ENCODE results near the gene PRAC2.

The PRAC2 gene

GRCh38 chr17:48722201-48722907 lies 631 bp upstream of the PRAC2 start, which contains the start of gene PRAC1:
TSS of gene PRAC1 (minus strand) at chr17:48722518. CDS start at chr17:48722392, 126 bp downstream.
- TF ChIP-seq REST (IDR thresholded peaks at IDR 0.05; ENCODE audit: insufficient read depth in 1 of 2, low read depth in 2 of 2, low read length in 2 of 2) (no peak), POLR2AphosphoS5 (IDR thresholded peaks at IDR 0.05; ENCODE audit: low read depth, low read length) (no peak), FOXP2 (optimal IDR thresholded peaks at IDR 0.05; ENCODE audit: borderline replicate concordance, extremely low read depth, extremely low read length, insufficient read depth) (no peak), TAF1 (IDR thresholded peaks at IDR 0.05; ENCODE audit: borderline replicate concordance, insufficient read depth, low read length) (no peak), SIN3A (IDR thresholded peaks at IDR 0.05; ENCODE audit: borderline replicate concordance, insufficient read depth, low read length) (no peak)

- TF ChIP-seq REST (IDR thresholded peaks at IDR 0.05; ENCODE audit: insufficient read depth in 1 of 2, low read depth in 2 of 2, low read length in 2 of 2) (no peak), FOXP2 (optimal IDR thresholded peaks at IDR 0.05; ENCODE audit: borderline replicate concordance, extremely low read depth, extremely low read length, insufficient read depth) (no peak), SIN3A (IDR thresholded peaks at IDR 0.05; ENCODE audit: borderline replicate concordance, insufficient read depth, low read length) (no peak)
Observed at GRCh38 chr17:48723423-48724250, 652 bp downstream of the PRAC2 start.

GRCh38 chr17:48724251-48725003 lies 1.4 kb downstream of the PRAC2 start:
- TF ChIP-seq REST (IDR thresholded peaks at IDR 0.05; ENCODE audit: insufficient read depth in 1 of 2, low read depth in 2 of 2, low read length in 2 of 2) = no peak
- TF ChIP-seq SIN3A (IDR thresholded peaks at IDR 0.05; ENCODE audit: borderline replicate concordance, insufficient read depth, low read length) = no peak
- no peak for TF ChIP-seq POLR2AphosphoS5 (IDR thresholded peaks at IDR 0.05; ENCODE audit: low read depth, low read length)
- TF ChIP-seq TAF1 (IDR thresholded peaks at IDR 0.05; ENCODE audit: borderline replicate concordance, insufficient read depth, low read length) = no peak
- no peak for TF ChIP-seq FOXP2 (optimal IDR thresholded peaks at IDR 0.05; ENCODE audit: borderline replicate concordance, extremely low read depth, extremely low read length, insufficient read depth)

GRCh38 chr17:48725004-48725287 lies 2.0 kb downstream of the PRAC2 start:
- TF ChIP-seq FOXP2 (optimal IDR thresholded peaks at IDR 0.05; ENCODE audit: borderline replicate concordance, extremely low read depth, extremely low read length, insufficient read depth) = no peak
- no peak for TF ChIP-seq TAF1 (IDR thresholded peaks at IDR 0.05; ENCODE audit: borderline replicate concordance, insufficient read depth, low read length)
- TF ChIP-seq POLR2AphosphoS5 (IDR thresholded peaks at IDR 0.05; ENCODE audit: low read depth, low read length) = no peak
- no peak for TF ChIP-seq REST (IDR thresholded peaks at IDR 0.05; ENCODE audit: insufficient read depth in 1 of 2, low read depth in 2 of 2, low read length in 2 of 2)
- TF ChIP-seq SIN3A (IDR thresholded peaks at IDR 0.05; ENCODE audit: borderline replicate concordance, insufficient read depth, low read length) = no peak
